Posterior cingulate gyrus (tissue), 11 donors: ENCODE results near the gene AKIRIN1.
"Not testable (repeated sequence)": the region's sequence is repeated elsewhere in the genome, so short reads cannot be mapped to it uniquely, and the experiment has no call there.

Experiments
- DNase-seq, 10 donors: peaks; one replicate each; pipeline versions ENCODE4 v3.0.0 to v3.0.0-alpha.2; 2020 to 2021; ENCODE audit warnings: mixed read lengths in 3 of 10
- intact Hi-C: fragments of 100-400 bp; cut with DNase I; formaldehyde crosslinking; loops from one replicate; pipeline ENCODE4 v1.15.1; 2023

The AKIRIN1 gene

DNA sequence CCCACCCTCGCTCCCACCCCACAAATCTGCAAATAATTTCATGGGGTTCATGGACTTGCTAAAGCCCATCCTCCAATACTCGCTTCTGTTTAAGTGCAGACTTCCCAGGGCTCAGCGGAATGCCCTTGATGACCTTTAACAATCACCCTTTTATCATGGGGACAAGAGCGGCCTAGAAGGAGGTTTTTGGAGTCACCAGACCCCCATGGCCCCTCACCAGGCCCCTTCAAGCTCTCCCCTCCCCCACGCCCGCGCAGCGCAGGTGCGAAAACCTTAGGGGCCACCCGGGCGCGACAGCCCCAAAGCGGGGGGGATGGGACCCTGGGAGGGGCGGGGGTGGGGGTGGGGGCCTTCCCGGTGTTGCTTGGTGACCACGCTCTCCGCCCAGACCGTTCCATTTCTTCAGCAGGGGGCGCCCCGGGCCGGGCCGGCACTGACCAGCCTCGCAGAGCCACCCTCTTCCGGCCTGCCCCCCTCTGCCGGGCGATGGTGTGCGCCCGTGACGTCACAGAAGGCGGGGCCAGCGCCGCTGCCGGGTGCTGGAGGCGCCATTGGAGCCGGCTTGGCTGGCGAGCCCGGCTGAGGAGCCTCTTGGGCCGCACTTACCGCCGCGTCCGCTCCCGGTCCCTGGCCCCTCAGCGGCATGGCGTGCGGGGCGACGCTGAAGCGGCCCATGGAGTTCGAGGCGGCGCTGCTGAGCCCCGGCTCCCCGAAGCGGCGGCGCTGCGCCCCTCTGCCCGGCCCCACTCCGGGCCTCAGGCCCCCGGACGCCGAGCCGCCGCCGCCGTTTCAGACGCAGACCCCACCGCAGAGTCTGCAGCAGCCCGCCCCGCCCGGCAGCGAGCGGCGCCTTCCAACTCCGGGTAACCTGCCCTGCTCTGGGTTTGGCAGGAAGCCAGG, at the start of gene AKIRIN1:
Gene AKIRIN1, plus strand, starts transcription at position 539 of the 900 bp plus-strand sequence. Its CDS starts 105 bp downstream, at position 644.
- DNase-seq = peak; percentile 98 to 100 (median 100)
- intact Hi-C loops = loop anchor here (5.0 kb wide), 2 partner anchors 74 to 119 kb away; partner anchors contain the start of gene MYCBP

DNA sequence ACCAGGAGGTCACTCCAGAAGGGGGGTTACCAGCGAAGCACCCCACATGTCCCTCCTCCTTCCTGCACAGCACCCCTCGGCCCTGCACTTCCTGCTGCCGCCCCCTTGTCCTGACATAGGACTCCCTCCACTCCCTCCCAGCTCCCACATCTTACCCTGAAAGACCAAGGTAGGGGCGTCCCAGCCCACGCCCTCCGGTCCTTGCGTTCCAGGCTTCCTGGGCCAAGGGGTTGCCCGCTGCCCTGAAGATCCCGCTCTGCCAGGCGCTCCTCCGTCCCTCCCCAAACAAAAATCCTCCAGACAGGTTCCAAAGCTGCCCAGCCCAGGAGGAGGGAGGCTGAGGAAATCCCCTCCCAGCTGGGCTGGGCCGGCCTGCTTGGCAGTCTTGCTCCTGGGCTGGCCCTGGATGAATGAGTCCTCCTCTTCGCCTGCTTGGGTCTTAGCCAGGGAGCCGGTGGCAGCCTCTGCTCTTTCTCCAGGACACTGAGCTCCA, 49.5 kb upstream of the AKIRIN1 start, which contains the start of gene RHBDL2:
Gene RHBDL2, minus strand, starts transcription at position 304 of the 493 bp plus-strand sequence. CDS start 22,618 bp downstream, outside the sequence.
- DNase-seq = peak; percentile 50 to 92 (median 70)
- intact Hi-C loops = no loop called here

DNA sequence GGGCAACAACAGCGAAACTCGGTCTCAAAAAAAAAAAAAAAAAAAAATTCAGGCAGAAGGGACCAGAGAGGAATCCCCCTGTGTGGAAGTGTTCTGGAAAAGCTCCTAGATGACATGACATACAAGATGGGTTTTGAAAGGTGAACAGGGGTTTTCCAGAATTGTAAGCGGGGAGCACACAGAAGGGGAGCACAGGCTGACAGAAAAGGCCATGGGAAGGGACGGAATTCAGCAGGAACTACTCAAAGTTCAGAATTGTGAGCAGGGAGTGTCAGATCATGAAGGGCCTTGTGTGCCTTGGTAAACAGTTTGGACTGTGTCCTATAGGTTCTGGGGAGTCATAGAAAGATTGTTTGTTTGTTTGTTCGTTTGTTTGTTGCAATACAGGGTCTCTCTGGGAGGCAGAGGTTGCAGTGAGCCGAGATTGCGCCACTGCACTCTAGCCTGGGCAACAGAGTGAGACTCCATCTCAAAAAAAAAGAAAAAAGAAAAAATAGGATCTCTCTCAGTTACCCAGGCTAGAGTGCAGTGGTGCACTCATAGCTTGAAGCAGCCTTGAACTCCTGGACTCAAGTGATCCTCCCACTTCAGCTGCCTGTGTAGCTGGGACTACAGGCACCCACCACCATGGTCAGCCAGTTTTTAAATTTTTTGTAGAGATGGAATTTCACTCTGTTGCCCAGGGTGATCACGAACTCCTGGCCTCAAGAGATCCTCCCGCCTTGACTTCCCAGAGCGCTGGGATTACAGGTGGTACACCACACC, 48.2 kb upstream of the AKIRIN1 start:
- intact Hi-C loops = no loop called here
- DNase-seq = no peak

DNA sequence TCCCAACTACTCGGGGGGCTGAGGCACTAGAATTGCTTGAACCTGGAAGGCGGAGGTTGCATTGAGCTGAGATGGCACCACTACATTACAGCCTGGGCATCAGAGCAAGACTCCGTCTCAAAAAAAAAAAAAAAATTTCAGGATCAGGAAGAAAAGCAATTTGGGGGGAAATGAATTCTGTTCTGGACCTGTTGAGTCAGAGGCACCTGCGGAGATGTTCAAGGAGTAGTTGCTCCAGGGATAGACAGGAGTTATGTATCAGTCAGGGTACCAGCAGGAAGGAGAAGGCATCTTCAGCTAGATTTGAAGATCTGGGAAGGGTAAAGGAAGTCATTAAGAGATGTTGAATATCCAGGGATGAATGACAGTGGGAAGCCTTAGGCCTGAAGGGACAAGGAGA, 46.5 kb upstream of the AKIRIN1 start:
- DNase-seq = no peak
- intact Hi-C loops = no loop called here

DNA sequence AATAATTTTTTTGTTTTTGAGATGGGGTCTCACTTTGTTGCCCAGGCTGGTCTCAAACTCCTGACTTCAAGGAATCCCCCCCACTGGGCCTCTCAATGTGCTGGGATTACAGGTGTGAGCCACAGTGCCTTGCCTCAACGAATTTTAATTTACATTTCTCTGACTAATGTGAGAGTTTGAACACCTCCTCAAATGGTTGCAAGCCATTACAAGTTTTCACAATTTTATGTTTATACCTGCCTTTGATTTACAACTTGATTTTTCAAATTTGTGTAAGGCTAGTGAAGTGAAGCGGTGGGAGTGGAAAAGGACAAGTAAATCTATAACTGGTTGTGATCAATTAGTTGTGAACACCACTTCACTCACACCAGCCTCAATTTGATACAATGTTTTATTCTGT, 40.5 kb upstream of the AKIRIN1 start:
- DNase-seq = no peak
- intact Hi-C loops = no loop called here

DNA sequence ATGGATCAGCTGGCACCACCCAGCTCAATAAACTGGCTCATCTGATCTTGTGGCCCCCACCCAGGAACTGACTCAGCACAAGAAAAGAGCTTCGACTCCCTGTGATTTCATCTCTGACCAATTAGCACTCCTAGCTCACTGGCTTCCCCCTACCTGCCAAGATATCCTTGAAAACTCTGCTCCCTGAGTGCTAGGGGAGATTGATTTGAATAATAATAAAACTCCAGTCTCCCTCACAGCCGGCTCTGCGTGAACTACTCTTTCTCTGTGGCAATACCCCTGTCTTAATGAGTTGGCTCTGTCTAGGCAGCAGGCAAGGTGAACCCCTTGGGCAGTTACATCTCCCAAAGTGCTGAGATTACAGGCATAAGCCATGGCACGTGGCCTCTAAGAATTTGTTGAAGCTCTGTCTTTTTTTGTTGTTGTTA, 37.6 kb upstream of the AKIRIN1 start:
- intact Hi-C loops = no loop called here
- no peak for DNase-seq

GRCh38 chr1:38958967-38959366, 32.1 kb upstream of the AKIRIN1 start:
- no peak for DNase-seq
- intact Hi-C loops = no loop called here

DNA sequence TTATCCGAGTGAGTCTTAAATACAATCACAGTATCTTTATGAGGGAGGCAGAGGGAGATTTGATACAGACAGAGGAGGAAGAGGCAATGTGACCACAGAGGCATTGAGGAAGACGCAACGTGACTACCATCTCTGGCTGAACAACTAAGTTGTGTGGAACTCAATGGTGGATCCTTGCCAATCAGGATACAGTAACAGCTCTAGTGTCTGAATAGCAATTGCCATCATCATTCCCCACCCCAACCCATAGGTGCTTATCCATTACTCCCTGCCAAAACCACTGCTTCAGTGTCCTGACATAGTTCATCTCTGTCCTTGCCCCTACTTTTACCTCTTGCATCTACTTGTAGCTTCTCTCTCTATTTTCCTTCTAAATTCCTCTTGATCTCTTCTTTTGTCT, 29.0 kb upstream of the AKIRIN1 start:
- DNase-seq = no peak
- intact Hi-C loops = loop anchor here (10.0 kb wide), 1 partner anchor 347 kb away; no protein-coding TSS in a partner anchor

DNA sequence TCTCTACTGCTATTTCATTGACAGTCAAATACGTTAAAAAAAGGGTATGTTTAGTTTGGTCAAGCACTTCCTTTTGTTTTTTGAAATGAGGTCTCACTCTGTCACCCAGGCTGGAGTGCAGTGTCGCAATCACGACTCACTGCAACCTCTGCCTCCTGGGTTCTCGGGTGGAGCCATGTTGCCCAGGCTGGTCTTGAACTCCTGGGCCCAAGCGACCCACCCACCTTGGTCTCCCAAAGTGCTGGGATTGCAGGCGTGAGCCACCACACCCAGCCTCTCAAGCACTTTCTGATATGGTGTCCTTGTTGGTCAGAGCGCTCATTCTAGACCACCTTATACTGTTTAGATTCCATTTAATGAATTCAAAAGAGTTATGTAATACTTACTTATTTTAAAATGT, 28.5 kb upstream of the AKIRIN1 start:
- no peak for DNase-seq
- intact Hi-C loops = loop anchor here (10.0 kb wide), 1 partner anchor 348 kb away; no protein-coding TSS in a partner anchor

DNA sequence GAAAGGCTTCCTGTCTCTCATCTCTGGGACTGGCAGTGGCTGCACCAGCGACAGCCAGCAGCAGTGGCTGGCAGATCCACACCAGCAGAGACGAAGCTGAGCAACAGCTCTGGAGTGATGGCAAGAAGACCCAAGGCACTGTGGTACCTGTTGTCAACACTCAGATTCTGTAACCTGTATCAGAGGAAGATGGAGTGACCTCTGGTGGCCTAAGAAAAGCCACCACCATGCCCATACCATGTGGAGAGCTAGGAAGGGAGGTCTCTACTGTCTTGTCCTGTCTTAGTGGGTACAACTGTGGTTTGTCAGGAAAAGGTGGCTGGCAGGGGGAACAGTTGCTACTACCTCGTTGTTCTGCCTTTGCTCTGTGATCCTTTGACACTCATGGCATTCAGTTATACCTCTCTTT, 26.9 kb upstream of the AKIRIN1 start:
- intact Hi-C loops = loop anchor here (10.0 kb wide), 1 partner anchor 349 kb away; no protein-coding TSS in a partner anchor
- peak in 1 of 10 donors; percentile 23 for DNase-seq

DNA sequence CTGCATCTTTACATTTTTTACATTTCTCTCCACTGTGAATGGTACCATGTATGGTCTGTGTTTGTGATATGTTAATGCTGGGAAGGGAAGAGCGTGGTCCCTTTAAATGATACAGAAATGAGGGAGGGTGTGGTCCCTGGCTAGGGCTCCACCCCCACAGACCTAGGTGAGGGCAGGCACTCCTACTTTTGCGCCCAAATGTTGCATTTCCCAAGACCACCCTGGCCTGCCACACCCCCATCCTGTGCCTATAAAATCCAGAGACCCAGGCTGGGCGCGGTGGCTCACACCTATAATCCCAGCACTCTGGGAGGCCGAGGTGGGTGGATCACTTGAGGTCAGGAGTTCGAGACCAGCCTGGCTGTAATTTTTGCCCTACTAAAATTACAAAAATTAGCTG, 17.9 kb upstream of the AKIRIN1 start:
- DNase-seq, intact Hi-C loops: not testable (repeated sequence)

DNA sequence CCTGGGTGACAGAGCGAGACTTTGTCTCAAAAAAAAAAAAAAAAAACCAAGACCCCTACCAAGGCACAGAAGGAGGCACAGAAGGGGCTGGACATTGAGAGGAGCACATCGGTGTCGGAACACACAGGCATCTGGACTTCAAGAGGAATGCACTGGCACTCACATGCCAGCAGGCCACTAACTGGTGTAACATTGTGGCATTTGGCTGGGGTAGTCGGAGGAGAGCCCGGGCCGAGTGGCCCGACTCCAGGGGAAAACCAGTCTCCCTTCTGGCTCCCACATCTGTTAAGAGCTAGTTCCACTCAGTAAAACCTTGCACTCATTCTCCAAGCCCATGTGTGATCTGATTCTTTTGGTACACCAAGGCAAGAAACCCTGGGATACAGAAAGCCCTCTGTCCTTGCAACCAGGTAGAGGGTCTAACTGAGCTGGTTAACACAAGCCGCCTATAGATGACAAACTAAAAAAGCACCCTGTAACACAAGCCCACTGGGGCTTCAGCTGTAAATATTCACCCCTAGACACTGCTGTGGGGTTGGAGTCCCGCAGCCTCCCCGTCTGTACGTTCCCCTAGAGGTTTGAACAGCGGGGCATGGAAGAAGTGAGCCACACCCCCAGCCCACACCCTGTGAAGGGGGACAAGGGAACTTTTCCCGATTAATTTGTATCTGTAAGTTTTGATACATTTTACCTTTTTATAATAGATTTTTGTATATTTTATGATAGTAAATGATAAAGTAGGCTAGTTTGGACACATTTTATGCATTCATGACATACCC, 17.2 kb upstream of the AKIRIN1 start:
- intact Hi-C loops = no loop called here
- DNase-seq = no peak

- DNase-seq, intact Hi-C loops: not testable (repeated sequence)
These were observed 13.5 kb upstream of the AKIRIN1 start for GRCh38 chr1:38977399-38978244.

DNA sequence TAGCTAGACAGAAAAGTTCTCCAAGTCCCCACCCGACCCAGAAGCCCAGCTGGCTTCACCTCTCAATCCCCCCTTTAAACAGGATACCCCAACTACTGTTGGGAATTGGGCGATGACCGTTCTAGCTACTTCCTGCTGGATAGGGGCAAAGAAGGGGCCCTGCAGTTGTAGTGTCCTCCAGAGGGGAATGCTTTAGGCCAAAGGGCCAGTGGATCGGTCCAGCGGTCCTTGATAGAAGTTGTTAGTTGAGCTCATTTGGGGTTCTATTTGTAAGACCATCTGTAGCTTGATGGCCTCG, 12.9 kb upstream of the AKIRIN1 start:
- DNase-seq, intact Hi-C loops: not testable (repeated sequence)

DNA sequence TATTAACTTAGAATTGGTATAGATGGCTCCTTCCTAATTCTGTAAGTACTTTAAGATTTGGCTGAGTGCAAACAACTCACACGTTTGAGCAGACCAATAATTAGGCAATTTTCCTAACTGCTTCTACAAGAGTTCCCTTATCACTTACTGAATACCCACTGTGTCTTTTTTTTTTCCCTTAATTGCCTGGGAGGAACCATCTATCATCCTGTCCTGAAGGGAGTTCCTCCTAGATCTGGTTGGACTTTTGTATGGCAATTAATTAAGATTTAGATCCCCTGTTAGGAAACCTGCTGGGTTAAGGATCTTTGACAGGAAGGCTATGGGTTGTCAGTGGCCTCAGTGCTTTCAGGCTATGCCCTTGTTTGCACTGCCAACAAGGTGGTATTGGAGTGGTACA, 11.7 kb upstream of the AKIRIN1 start:
- intact Hi-C loops, DNase-seq: not testable (repeated sequence)

- intact Hi-C loops = loop anchor here (5.0 kb wide), 2 partner anchors 73 to 118 kb away; partner anchors contain the start of gene MYCBP
- no peak for DNase-seq
These were observed 1.1 kb upstream of the AKIRIN1 start for GRCh38 chr1:38989979-38990378.

GRCh38 chr1:38990386-38990737, 714 bp upstream of the AKIRIN1 start:
- intact Hi-C loops = loop anchor here (5.0 kb wide), 2 partner anchors 73 to 118 kb away; partner anchors contain the start of gene MYCBP
- no peak for DNase-seq

GRCh38 chr1:38991638-38992411, 749 bp downstream of the AKIRIN1 start:
- peak in 8 of 10 donors; percentile 17 to 86 (median 38) for DNase-seq
- intact Hi-C loops = loop anchor here (2.0 to 5.0 kb wide), 3 partner anchors 31 to 120 kb away; partner anchors contain the start of gene MYCBP
